ENCODE data around the gene RFXAP. TPM values are rescaled to one million over a fixed set of nuclear protein-coding genes. Genes with fewer than 3 reads are reported as not detected.
A peak's percentile ranks its signal among the peaks of the same experiment; 100 is the strongest.

The RFXAP gene
- total RNA-seq, 2 experiments from 2014 or later: 10.0 to 34.1 TPM

DNA sequence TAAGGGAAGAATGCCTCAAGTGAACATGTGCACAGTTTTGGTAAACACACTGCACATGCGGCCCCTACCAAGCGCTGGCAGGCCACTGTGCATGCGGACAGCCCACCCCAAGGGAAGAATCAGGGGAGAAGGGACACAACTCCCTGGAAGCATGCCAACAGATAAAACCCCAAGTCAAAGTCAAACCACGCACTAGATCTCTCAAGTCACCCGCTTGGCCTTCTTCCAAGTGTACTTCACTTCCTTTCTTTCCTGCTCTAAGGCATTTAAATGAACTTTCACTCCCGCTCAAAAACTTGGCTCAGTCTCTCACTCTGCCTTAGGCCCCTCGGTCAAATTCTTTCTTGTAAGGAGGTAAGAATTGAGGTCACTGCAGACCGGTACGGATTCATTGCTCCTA lies 4.6 kb upstream of the RFXAP start:
- TF ChIP-seq, protein P1, sequence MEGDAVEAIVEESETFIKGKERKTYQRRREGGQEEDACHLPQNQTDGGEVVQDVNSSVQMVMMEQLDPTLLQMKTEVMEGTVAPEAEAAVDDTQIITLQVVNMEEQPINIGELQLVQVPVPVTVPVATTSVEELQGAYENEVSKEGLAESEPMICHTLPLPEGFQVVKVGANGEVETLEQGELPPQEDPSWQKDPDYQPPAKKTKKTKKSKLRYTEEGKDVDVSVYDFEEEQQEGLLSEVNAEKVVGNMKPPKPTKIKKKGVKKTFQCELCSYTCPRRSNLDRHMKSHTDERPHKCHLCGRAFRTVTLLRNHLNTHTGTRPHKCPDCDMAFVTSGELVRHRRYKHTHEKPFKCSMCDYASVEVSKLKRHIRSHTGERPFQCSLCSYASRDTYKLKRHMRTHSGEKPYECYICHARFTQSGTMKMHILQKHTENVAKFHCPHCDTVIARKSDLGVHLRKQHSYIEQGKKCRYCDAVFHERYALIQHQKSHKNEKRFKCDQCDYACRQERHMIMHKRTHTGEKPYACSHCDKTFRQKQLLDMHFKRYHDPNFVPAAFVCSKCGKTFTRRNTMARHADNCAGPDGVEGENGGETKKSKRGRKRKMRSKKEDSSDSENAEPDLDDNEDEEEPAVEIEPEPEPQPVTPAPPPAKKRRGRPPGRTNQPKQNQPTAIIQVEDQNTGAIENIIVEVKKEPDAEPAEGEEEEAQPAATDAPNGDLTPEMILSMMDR (conservative IDR thresholded peaks at IDR 0.05; ENCODE audit: low read length): no peak
- no peak for TF ChIP-seq EZH2phosphoT487 (IDR thresholded peaks at IDR 0.05; ENCODE audit: borderline replicate concordance, low read depth, low read length)
- no peak for DNase-seq (ENCODE audit: low spot score)
- ChIA-PET CTCF (ENCODE audit: unreplicated experiment) (no interaction called here), POLR2A (no interaction called here)
- Histone ChIP-seq H3K4me3 (ENCODE audit: low read depth, low read length, poor library complexity, severe bottlenecking) (no peak overlapping the region), H3K9me2 (ENCODE audit: insufficient read depth, low read length) (no peaks in the 10 kb centered on the region), H3K79me2 (ENCODE audit: insufficient read depth, low read depth, low read length) (peaks cover 2% of the 10 kb centered on the region; the same call in 1 of the 2 replicates), H3K4me1 (ENCODE audit: insufficient read depth, low read length, poor library complexity, severe bottlenecking) (peaks cover 8% of the 10 kb centered on the region), H3K27ac (ENCODE audit: low read depth, low read length, poor library complexity, severe bottlenecking) (no peak overlapping the region), H4K20me1 (ENCODE audit: insufficient read depth, low read length) (no peaks in the 10 kb centered on the region), H3K36me3 (ENCODE audit: insufficient read depth, low read length) (no peaks in the 10 kb centered on the region), H3K9me3 (ENCODE audit: low read length) (no peaks in the 10 kb centered on the region), H3K4me2 (ENCODE audit: low read length) (no peak overlapping the region), H2AFZ (ENCODE audit: low read length) (no peak overlapping the region)
- BruUV-seq (replicated peaks): no TSS peak
- intact Hi-C loops (cut with micrococcal nuclease; ENCODE audit: unreplicated experiment): no loop called here

DNA sequence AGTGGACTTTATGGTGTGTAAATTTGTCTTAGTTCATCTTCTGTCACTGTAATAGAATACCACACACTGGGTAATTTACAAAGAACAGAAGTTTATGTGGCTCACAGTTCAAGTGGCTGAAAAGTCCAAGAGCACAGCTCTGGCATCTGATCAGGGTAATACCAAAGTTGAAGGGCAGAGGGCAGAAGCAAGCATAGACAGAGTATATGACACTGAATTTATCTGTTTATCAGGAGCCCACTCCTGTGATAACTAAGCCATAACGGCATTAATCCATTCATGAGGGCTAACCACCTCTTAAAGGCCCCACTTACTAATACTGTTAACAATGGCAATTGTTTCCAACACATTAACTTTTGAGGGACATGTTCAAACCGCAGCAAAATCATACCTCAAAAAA lies 4.0 kb upstream of the RFXAP start:
- peak; percentile 45 for DNase-seq (ENCODE audit: low spot score)
- no peak overlapping the region for H3K4me3 ChIP-seq (ENCODE audit: low read depth, low read length, poor library complexity, severe bottlenecking)
- POLR2A ChIA-PET: interaction anchor here (1.3 to 1.8 kb wide), 2 partner anchors 9 to 11 kb away, joined by 5 to 6 read pairs; no protein-coding TSS in a partner anchor
- H3K27ac ChIP-seq (ENCODE audit: low read depth, low read length, poor library complexity, severe bottlenecking): no peak overlapping the region
- CTCF ChIA-PET (ENCODE audit: unreplicated experiment): no interaction called here
- no peaks in the 10 kb centered on the region for H3K36me3 ChIP-seq (ENCODE audit: insufficient read depth, low read length)
- peaks cover 8% of the 10 kb centered on the region for H3K4me1 ChIP-seq (ENCODE audit: insufficient read depth, low read length, poor library complexity, severe bottlenecking)
- no peak overlapping the region for H3K4me2 ChIP-seq (ENCODE audit: low read length)
- peaks cover 8% of the 10 kb centered on the region for H3K79me2 ChIP-seq (ENCODE audit: insufficient read depth, low read depth, low read length)
- H3K9me2 ChIP-seq (ENCODE audit: insufficient read depth, low read length): no peaks in the 10 kb centered on the region
- TF ChIP-seq, protein P1 (conservative IDR thresholded peaks at IDR 0.05; ENCODE audit: low read length): peak; percentile 74
- no peak for TF ChIP-seq EZH2phosphoT487 (IDR thresholded peaks at IDR 0.05; ENCODE audit: borderline replicate concordance, low read depth, low read length)
- H2AFZ ChIP-seq (ENCODE audit: low read length): no peak overlapping the region
- intact Hi-C loops (cut with micrococcal nuclease; ENCODE audit: unreplicated experiment): no loop called here
- no TSS peak for BruUV-seq (replicated peaks)
- H3K9me3 ChIP-seq (ENCODE audit: low read length): no peaks in the 10 kb centered on the region
- H4K20me1 ChIP-seq (ENCODE audit: insufficient read depth, low read length): no peaks in the 10 kb centered on the region; the same call in 1 of the 2 replicates

DNA sequence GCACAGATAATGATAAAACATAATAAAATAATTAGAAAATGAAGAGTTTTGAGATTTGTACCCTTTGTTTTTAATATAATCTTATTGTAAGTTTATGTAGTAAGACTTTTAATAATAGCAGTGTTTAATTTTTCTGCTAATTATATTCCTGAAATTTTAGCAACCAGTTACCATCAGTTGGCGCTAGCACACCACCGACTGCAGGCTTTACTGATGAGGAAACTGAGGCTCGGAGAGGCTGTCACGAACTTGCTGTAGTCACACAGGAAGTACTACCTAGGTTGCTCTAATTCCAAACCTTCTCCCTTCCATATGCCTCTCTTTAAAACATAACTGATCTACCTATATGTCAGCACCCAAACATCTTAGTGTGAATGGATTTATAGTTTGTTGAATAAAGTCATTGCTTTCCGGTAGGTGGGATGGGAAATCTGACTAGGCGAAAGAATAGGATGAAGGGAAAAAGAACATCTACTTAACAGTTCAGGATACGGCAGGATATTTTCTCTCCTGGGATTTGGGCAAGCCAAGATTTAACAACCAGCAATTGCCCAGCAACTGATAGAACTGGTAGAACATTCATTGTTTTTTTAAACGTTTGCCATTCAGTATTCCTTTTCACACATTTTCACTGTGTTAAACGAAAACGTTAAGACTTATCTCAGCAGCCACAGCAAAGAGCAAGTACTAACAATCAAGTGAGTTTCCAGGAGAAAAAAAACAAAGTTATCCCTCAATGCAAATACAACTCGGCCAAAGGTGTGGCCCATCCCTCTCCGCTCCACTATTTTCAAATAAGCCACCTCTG lies 822 bp upstream of the RFXAP start:
- no peaks in the 10 kb centered on the region for H3K9me2 ChIP-seq (ENCODE audit: insufficient read depth, low read length)
- H3K9me3 ChIP-seq (ENCODE audit: low read length): no peaks in the 10 kb centered on the region
- peak; percentile 33 for DNase-seq (ENCODE audit: low spot score)
- H2AFZ ChIP-seq (ENCODE audit: low read length): peak overlapping the region; percentile 96
- ChIA-PET CTCF (ENCODE audit: unreplicated experiment) (interaction anchor here (0.6 kb wide), 1 partner anchor 105 kb away, joined by 3 read pairs; no protein-coding TSS in a partner anchor), POLR2A (interaction anchor here (0.6 to 1.2 kb wide), 3 partner anchors 11 to 1533 kb away, joined by 3 to 7 read pairs (median 5); no protein-coding TSS in a partner anchor)
- BruUV-seq (replicated peaks): no TSS peak
- peaks cover 10% of the 10 kb centered on the region; the same call in 1 of the 2 replicates for H4K20me1 ChIP-seq (ENCODE audit: insufficient read depth, low read length)
- peaks cover 39% of the 10 kb centered on the region for H3K79me2 ChIP-seq (ENCODE audit: insufficient read depth, low read depth, low read length)
- intact Hi-C loops (cut with micrococcal nuclease; ENCODE audit: unreplicated experiment): loop anchor here (2.0 kb wide), 2 partner anchors 101 to 241 kb away; partner anchors contain the start of gene SUPT20H
- peak overlapping the region; percentile 77 for H3K4me3 ChIP-seq (ENCODE audit: low read depth, low read length, poor library complexity, severe bottlenecking)
- TF ChIP-seq, protein P1 (conservative IDR thresholded peaks at IDR 0.05; ENCODE audit: low read length): peak; percentile 88
- TF ChIP-seq EZH2phosphoT487 (IDR thresholded peaks at IDR 0.05; ENCODE audit: borderline replicate concordance, low read depth, low read length): no peak
- peak overlapping the region; percentile 63 for H3K27ac ChIP-seq (ENCODE audit: low read depth, low read length, poor library complexity, severe bottlenecking)
- peaks cover 25% of the 10 kb centered on the region for H3K4me1 ChIP-seq (ENCODE audit: insufficient read depth, low read length, poor library complexity, severe bottlenecking)
- H3K4me2 ChIP-seq (ENCODE audit: low read length): peak overlapping the region; percentile 72
- no peaks in the 10 kb centered on the region; the same call in 1 of the 2 replicates for H3K36me3 ChIP-seq (ENCODE audit: insufficient read depth, low read length)
